SJCRH30 (cell line): ENCODE results near the gene POLR2H. TPM values are rescaled to one million over a fixed set of nuclear protein-coding genes. Genes with fewer than 3 reads are reported as not detected.
A peak's percentile ranks its signal among the peaks of the same experiment; 100 is the strongest.

Source experiments
- DNase-seq, 2 experiments: peaks; one replicate each; pipeline ENCODE4 v3.0.0-alpha.2; 2015 to 2020
- H3K27ac ChIP-seq: fragments of 250-450 bp; sonication (Bioruptor Pico); 2 replicates; pipeline ENCODE4 v1.5.1; 2020; ENCODE audit warnings: mild to moderate bottlenecking, moderate library complexity
- H3K27me3 ChIP-seq: fragments of 250-450 bp; sonication (Bioruptor Pico); 2 replicates; pipeline ENCODE4 v1.5.1; 2020; ENCODE audit warnings: mild to moderate bottlenecking, moderate library complexity
- H3K36me3 ChIP-seq: fragments of 250-450 bp; sonication (Bioruptor Pico); 2 replicates; pipeline ENCODE4 v1.5.1; 2020; ENCODE audit warnings: mild to moderate bottlenecking, moderate library complexity
- H3K4me1 ChIP-seq: fragments of 250-450 bp; sonication (Bioruptor Pico); 2 replicates; pipeline ENCODE4 v1.5.1; 2020; ENCODE audit warnings: mild to moderate bottlenecking, moderate library complexity
- H3K4me3 ChIP-seq: fragments of 250-450 bp; sonication (Bioruptor Pico); 2 replicates; pipeline ENCODE4 v1.5.1; 2020; ENCODE audit warnings: mild to moderate bottlenecking, moderate library complexity
- H3K9me3 ChIP-seq: fragments of 250-450 bp; sonication (Bioruptor Pico); replicated peaks from 2 replicates; pipeline ENCODE4 v1.5.1; 2020; ENCODE audit warnings: mild to moderate bottlenecking, moderate library complexity
- total RNA-seq: library from RNA; depleted of rRNA; stranded (reverse); fragments of >200 nt; shearing (Covaris generic); gene quantifications from 2 replicates; pipeline ENCODE4 v1.2.3, GENCODE V29; 2014

Gene POLR2H
- total RNA-seq, 1 experiment from 2014 or later: 91.6 TPM

DNA sequence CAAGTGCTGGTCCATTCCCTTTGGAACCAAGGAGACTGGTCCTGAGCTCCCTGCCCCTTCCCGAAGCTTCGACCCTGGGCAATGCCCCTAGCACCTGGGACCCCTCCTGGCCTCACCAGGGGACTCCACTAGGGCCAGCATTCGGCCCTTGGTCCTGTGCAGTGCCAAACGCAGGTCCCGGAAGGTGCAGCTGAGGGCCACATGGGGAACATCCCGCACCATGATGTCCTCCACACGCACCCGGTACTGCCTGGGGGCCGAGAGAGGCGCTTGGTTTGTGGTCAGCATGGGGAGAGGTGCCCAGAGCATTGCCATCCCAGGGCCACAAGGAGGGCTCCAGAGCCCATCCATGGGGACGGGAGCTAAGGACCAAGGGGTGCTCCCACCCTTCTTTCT is 8.0 kb upstream of the POLR2H start:
- no peak overlapping the region for H3K27ac ChIP-seq
- DNase-seq: no peak
- H3K36me3 ChIP-seq: no peaks in the 10 kb centered on the region
- peaks cover 8% of the 10 kb centered on the region; the same call in 1 of the 2 replicates for H3K4me1 ChIP-seq
- no peaks in the 10 kb centered on the region for H3K27me3 ChIP-seq
- H3K4me3 ChIP-seq: no peak overlapping the region
- H3K9me3 ChIP-seq: no peaks in the 10 kb centered on the region

DNA sequence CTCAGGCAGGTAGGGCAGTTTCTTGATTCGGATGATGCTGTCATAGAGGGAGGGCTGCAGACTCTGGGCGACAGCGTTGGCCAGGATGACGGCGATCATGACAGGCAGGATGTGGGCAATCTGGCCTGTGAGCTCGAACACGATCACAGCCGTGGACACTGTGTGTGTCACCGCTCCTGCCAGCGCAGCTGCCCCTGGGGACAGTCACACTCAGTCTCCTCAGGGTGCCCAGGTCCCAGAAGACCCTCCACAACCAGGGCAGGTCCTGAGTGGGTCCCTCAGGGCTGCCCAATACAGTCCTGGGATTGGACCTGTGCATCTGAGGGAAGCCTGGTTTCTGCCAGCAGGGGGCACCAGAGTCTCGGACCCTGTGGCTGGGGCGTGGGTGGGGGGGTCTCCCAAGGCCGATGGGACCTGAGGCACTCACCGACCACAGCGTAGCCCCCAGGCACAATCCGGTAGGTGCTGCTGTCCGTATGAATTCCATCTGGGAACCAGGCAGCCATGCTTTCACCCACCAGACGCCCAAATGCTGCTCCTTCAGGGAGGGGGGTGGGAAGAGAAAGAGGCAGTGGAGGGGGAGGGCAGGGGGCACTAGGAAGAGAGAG is 7.3 kb upstream of the POLR2H start:
- peak; percentile 44 to 65 for DNase-seq
- Histone ChIP-seq H3K36me3 (no peaks in the 10 kb centered on the region), H3K27me3 (no peaks in the 10 kb centered on the region), H3K27ac (no peak overlapping the region), H3K9me3 (no peaks in the 10 kb centered on the region), H3K4me1 (peaks cover 8% of the 10 kb centered on the region; the same call in 1 of the 2 replicates), H3K4me3 (no peak overlapping the region)

DNA sequence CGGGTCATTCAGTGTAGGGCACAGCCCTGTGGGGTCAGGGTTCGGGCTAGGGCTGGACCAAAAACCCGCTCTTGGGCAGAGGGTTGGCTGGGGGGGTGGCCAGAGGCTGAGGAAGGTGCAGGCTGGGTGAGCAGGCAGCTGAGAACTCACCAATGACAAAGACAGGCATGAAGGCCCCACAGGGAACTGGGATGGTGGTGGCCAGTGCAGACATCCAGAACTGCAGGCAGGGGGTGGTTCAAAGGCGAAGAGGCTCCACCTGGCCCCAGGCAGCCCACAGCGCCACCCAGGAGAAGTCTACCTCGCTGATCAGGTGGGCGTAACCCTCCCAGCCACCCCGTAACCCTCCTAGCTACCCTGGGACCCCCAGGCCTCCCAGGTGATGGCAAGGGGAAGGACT is 6.8 kb upstream of the POLR2H start:
- H3K36me3 ChIP-seq: no peaks in the 10 kb centered on the region

DNA sequence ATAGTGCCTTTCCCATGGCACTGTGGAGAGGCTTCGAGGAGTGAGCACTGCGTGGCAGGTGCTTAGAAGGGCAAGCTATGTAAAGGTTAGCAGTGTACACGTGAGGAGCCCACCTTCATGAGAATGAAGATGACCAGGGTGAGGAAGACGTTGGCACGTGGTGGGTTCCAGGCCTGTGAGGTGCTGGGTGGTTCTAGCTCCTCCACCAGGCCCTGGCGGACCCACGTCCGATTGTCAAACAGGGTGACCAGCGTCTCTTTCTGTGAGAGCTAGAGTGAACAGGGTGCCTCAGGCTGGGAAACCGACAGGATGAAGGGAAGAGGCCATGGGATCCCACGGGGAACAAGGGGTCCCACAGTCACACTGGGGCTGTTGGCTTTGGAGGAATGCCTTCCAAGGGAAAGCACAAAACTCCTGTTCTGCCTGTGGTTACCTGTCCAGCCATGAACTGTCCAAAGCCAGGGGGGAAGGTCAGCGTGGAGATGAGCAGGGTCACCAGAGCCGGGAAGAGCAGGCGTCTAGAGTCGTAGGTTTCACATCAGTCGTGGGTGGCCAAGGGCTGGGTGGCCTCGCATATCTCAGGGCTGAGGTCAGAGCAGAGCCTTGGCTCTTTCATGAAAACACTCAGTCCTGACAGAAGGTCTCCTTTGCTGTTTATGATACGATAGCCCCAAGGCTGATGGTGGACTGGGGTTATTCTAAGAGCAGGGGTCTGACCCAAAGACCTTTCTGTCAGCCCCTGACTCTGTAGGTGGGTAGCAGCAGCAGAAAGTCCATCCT is 6.1 kb upstream of the POLR2H start:
- Histone ChIP-seq H3K4me1 (peaks cover 8% of the 10 kb centered on the region; the same call in 1 of the 2 replicates), H3K4me3 (no peak overlapping the region), H3K36me3 (no peaks in the 10 kb centered on the region), H3K9me3 (no peaks in the 10 kb centered on the region), H3K27ac (0 out of 2 replicates have a peak overlapping the region, but pooled peaks have one; percentile 7), H3K27me3 (no peaks in the 10 kb centered on the region)
- DNase-seq: no peak

More for the DNA sequence above, 6.8 kb upstream of the POLR2H start:
- H3K9me3 ChIP-seq: no peaks in the 10 kb centered on the region
- no peak overlapping the region for H3K27ac ChIP-seq
- DNase-seq: no peak
- no peaks in the 10 kb centered on the region for H3K27me3 ChIP-seq
- H3K4me3 ChIP-seq: no peak overlapping the region
- H3K4me1 ChIP-seq: peaks cover 8% of the 10 kb centered on the region; the same call in 1 of the 2 replicates

DNA sequence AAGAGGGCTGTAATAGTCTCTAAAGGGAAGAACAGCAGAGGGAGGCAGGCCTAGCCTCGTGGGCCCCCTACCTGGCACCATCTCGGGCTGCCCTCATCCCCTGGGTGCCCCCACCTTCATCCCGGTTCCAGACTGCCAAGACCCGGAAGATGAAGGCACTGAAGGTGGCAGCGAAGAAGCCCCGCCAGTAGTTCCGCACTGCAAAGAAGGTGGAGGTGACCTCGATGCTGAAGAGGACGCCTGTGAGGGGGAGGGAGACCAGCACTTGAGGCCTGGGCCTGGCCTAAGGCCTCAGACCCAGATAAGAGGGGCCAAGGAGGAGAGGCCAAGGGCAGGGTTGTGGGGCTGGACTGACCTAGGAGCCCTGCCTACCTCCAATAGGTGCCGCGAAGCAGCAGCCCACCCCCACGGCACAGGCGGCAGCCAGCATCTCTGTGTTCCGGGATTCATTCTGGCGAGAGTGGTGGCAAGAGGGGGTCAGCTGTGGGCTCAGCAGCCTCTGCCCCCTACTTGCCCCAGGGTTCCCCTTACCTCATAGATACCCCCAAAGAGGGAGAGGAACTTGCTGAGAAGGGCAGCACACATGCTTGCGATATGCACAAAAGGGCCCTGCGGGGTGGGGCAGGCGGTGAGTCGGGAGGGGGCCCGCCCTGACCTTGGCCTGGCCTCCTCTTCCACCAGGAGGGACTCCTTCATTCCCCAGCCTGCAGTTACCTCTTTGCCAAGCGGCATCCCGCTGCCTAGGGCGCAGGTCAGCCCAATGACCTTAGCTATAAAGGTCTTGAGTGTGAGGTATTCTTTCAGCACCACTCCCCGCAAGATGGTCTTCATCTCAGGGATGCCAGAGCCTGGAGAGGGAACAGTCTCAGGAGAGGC is 4.0 kb upstream of the POLR2H start:
- Histone ChIP-seq H3K27ac (no peak overlapping the region), H3K27me3 (no peaks in the 10 kb centered on the region), H3K4me3 (no peak overlapping the region), H3K36me3 (no peaks in the 10 kb centered on the region), H3K9me3 (no peaks in the 10 kb centered on the region), H3K4me1 (peaks cover 8% of the 10 kb centered on the region; the same call in 1 of the 2 replicates)
- DNase-seq: no peak

DNA sequence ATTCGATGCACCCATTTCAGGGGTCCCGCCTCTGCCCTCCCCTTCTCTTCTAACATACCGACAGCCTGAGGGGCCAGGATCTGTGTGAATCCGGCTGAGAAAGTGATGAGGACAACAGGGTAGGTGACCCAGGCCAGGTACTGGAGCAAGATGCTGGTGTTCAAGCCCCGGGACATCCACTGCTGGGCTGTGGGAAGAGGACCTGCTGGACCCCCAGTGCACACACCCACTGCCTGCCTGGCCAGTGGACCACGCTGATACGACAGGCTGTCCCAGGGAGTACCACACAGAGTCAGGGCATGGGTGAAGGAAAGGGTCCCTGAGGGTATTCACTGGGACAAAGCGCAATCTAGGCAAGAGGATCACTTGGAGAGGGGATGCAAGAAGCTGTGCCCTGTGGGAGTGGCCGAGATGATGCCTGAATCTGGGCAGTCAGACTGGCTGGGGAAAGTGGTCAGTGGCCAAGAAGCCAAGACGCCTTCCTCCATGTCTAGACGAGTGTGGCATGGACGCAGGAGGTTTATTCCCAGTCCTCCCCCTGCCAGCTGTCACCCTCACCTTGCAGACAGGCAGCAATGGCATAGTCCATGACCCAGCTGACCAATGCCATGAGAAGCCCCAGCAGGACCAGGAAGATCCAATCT is 3.3 kb upstream of the POLR2H start:
- H3K4me1 ChIP-seq: peaks cover 8% of the 10 kb centered on the region; the same call in 1 of the 2 replicates

DNA sequence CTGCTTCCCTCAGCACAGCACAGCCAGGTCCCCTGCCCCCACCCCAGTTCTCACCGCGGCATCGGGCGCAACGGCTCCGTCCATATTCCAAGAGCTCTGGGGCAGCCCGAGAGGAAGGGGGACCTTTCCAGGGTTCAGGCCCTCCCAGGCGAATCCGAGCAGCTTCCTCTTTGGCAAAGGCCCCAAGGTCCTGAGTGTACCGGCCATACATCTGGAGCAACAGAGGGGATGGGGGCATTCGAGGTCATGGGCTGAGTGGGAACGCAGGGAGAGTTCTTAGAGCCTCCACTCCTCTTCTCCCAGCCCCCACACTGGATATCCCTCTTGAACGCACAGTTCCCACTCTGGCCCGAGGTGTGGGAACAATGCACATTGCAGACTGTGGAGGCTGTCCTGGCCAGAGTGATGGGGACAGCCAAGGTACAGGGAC is 2.6 kb upstream of the POLR2H start:
- no peaks in the 10 kb centered on the region for H3K36me3 ChIP-seq
- no peak overlapping the region for H3K4me3 ChIP-seq
- no peaks in the 10 kb centered on the region for H3K27me3 ChIP-seq
- H3K27ac ChIP-seq: no peak overlapping the region
- peaks cover 8% of the 10 kb centered on the region; the same call in 1 of the 2 replicates for H3K4me1 ChIP-seq
- DNase-seq: no peak
- H3K9me3 ChIP-seq: no peaks in the 10 kb centered on the region

More for the DNA sequence above, 3.3 kb upstream of the POLR2H start:
- no peaks in the 10 kb centered on the region for H3K9me3 ChIP-seq
- no peak overlapping the region for H3K27ac ChIP-seq
- DNase-seq: no peak
- no peaks in the 10 kb centered on the region for H3K36me3 ChIP-seq
- no peaks in the 10 kb centered on the region for H3K27me3 ChIP-seq
- H3K4me3 ChIP-seq: no peak overlapping the region

DNA sequence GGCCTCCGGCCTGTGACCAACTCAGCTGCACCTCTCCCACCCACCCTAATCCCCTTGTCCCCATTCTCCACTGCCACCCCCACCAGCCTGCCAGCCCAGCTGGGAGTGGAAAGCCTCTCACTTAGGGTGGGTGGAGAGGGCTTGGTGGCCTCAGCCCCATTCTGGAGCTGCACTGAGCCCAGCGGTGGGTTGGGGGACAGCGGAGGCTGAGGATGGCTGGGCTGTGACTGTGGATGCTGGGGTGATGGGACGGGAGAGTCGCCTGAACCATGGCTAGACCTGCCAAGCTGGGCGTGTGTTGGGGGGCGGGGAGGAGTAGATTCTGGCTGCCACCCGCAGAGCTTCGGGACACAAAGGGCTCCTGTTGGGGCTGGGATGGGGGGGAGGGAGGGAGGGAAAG is 1.9 kb upstream of the POLR2H start:
- no peaks in the 10 kb centered on the region; the same call in none of the 2 replicates for H3K36me3 ChIP-seq
- no peaks in the 10 kb centered on the region for H3K27me3 ChIP-seq

DNA sequence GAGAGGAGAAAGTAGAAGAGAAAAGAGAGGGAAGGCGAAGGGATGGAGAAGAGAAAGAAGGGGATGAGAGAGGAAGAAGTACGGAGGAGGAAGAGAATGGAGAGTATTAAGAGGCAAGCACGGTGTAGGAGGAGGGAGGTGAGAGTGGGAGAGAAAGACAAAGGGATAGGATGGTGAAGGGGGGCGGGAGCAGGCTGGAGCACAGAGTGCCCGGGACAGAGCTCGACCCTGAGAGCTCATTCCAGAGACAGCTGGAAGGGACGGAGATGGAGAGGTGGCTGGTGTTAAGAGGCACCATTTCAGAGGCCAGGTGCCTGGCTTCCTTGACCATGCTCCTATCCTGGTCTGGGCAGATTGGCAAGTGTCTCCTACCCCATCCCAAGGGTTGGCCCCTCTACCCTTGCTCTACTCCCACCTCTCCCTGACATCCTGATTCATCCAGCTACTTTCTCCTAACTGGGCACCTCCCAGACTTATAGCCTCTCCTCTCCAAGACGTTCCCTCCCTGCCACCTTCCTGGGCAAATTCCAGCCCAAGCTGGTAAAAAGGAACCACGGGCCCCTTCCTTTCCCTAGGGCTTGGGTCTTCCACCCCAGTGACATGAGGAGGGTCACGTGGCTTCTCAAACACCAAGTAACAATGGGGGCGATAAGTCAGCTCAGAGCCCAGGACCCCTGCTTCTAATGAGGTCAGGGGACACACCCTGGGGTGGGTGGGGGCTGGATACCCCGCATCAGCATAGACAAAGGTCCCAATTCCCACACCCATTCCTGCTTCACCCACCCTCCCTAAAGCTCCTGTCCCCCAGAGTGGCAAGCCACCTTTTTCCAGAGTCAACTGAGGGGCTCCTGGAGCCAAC is 1.2 kb upstream of the POLR2H start:
- DNase-seq: no peak
- H3K36me3 ChIP-seq: peaks cover 6% of the 10 kb centered on the region
- no peaks in the 10 kb centered on the region for H3K27me3 ChIP-seq
- peaks cover 7% of the 10 kb centered on the region; the same call in 1 of the 2 replicates for H3K4me1 ChIP-seq
- no peaks in the 10 kb centered on the region for H3K9me3 ChIP-seq
- peak overlapping the region; percentile 76 for H3K4me3 ChIP-seq
- H3K27ac ChIP-seq: no peak overlapping the region

More for the DNA sequence above, 1.9 kb upstream of the POLR2H start:
- DNase-seq: no peak
- Histone ChIP-seq H3K4me3 (no peak overlapping the region), H3K27ac (no peak overlapping the region), H3K9me3 (no peaks in the 10 kb centered on the region), H3K4me1 (peaks cover 8% of the 10 kb centered on the region; the same call in 1 of the 2 replicates)

DNA sequence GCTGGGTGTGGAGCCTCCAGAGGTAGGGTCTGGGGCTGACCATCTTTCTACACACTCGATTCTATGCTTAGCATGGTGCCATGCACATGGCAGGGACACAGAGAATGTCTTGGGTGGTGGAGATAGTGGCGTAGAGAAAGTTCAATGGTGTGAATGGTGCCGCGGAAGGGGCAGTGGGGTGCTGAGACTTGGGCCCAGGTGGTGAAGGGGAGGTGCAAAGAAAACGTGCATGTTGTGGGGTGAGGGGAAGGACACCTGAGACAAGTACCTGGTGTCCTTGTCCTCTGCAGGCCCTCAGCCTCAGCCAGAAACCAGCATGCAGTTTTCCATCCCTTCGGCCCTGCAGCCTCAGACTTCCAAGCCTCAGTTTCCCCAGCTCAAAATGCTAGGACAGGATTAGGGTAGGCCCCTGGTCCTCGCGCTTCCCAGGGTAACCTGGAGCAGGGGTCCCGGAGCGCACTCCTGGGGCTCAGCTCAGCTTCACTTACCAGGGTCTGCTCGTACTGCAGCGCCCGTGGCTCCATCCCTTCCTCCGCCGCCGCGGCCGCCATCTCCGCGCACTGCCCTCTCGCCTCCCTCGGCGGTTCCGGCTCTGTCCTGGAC is 480 bp upstream of the POLR2H start:
- H3K9me3 ChIP-seq: no peaks in the 10 kb centered on the region
- H3K4me1 ChIP-seq: no peaks in the 10 kb centered on the region; the same call in 1 of the 2 replicates
- peak overlapping the region; percentile 76 for H3K4me3 ChIP-seq
- H3K36me3 ChIP-seq: peaks cover 10% of the 10 kb centered on the region
- no peak overlapping the region for H3K27ac ChIP-seq
- no peaks in the 10 kb centered on the region for H3K27me3 ChIP-seq
- DNase-seq: no peak

DNA sequence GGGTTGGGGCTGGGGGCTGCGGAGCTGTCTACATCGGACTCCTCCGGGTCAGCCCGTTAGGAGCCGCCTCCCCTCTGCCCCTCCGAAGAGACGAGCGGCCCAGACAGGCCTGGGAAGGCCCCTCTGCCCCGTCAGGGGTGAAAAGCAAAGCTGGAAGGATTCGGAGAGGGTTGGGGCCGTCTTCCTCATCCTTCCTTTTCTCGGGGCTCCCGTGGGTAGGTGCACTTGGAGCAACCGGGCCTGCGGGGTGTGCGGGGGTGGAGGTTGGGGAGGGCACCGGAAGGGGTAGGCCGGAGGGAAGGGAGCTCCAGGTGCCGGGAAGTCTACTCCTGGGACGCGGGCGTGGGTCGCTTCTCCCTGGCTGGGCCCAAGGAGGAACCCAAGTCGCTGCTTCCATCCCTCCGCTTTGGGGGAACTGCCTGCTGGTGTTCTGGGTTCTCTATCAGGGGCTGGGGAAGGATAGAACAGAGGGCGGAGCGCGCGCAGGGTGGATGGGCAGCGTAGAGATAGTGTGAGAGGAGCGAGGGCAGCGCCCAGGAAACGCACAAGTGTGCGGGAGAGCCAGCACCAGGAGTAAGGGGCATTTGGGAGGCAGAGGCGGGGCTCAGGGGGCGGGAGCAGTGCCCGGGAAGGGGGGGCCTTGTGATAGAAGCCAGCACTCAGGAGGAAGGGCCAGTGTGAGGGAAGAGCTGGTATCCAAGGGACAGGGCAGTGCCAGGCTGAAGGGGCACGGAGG is 590 bp downstream of the POLR2H start:
- H3K9me3 ChIP-seq: no peaks in the 10 kb centered on the region
- H3K4me1 ChIP-seq: no peaks in the 10 kb centered on the region; the same call in 1 of the 2 replicates
- H3K27ac ChIP-seq: peak overlapping the region; percentile 81
- H3K4me3 ChIP-seq: peak overlapping the region; percentile 76
- peaks cover 15% of the 10 kb centered on the region for H3K36me3 ChIP-seq
- H3K27me3 ChIP-seq: no peaks in the 10 kb centered on the region
- DNase-seq: peak; percentile 52 to 62

DNA sequence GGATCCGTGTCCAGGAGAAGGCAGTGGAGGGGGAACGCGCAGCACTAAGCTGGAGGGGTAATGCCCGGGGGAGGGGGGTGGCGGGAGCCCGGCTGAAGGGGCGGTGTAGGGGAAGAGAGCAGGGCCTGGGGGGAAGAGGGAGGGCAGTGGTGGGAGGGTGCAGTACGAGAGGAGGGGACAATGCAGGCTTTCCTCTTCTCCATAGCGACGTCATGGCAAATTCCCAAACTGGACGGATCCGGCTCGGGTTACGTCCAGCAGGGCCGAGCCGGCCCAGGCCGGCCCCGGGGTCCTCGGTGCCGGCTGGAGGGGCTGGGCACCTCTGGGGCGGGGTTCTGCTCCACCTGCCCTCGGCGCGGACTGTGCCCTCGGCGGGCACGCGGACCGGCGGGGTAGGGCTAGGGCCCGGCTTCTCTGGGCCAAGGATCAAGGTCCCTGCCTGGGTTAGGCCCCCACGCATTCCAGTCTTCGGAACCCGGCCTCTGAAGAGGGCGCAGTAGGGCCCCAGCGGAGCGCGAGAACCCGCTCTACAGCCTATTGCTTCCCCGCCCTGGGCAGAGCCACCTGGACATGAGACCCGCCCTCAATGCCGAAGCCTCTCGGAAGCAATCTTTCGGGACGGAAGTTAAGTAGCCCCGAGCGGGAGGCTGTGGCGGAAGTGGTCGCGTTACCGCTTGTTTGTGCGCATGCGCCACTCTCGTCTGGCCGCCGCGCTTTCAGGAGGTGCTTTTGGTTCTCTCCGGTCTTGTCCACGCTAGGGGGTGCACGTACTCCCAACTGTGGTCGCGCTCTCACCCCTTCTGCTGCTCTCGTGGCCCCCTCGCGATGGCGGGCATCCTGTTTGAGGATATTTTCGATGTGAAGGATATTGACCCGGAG is 1.4 kb downstream of the POLR2H start:
- H3K4me3 ChIP-seq: peak overlapping the region; percentile 76
- peaks cover 18% of the 10 kb centered on the region for H3K36me3 ChIP-seq
- DNase-seq: peak; percentile 95 to 98
- no peaks in the 10 kb centered on the region for H3K27me3 ChIP-seq
- H3K9me3 ChIP-seq: no peaks in the 10 kb centered on the region
- peak overlapping the region; percentile 81 for H3K27ac ChIP-seq
- H3K4me1 ChIP-seq: no peaks in the 10 kb centered on the region; the same call in 1 of the 2 replicates
